Stimulated activated CD4-positive, alpha-beta T cell treated with anti-CD3 and anti-CD28 coated beads, Interleukin-1b, Interleukin-23, amount 100 ng/mL, for 48 hours (primary cell): ENCODE results near the gene MIGA2.
"Not testable (repeated sequence)": the region's sequence is repeated elsewhere in the genome, so short reads cannot be mapped to it uniquely, and the experiment has no call there.

Experiments
- DNase-seq: peaks from one replicate; pipeline ENCODE4 v3.0.0-alpha.2; 2020

The MIGA2 gene

GRCh38 chr9:129102791-129103594 is 66.6 kb downstream of the MIGA2 start:
- no peak for DNase-seq

- DNase-seq, result no peak
Measured at GRCh38 chr9:129103595-129103965, 67.2 kb downstream of the MIGA2 start.

- DNase-seq, result no peak
Measured at GRCh38 chr9:129104051-129104450, 67.6 kb downstream of the MIGA2 start.

- DNase-seq, result no peak
Measured at GRCh38 chr9:129105857-129106694, 69.7 kb downstream of the MIGA2 start.

GRCh38 chr9:129107651-129108050 is 71.2 kb downstream of the MIGA2 start:
- no peak for DNase-seq

GRCh38 chr9:129108083-129108804 is 71.8 kb downstream of the MIGA2 start:
- DNase-seq, result no peak

GRCh38 chr9:129108805-129109536 is 72.5 kb downstream of the MIGA2 start:
- DNase-seq, result no peak

GRCh38 chr9:129109537-129109903 is 73.1 kb downstream of the MIGA2 start:
- peak; percentile 37 for DNase-seq

- DNase-seq, result no peak
Measured at GRCh38 chr9:129109952-129110739, 73.7 kb downstream of the MIGA2 start.

GRCh38 chr9:129110740-129111527 is 74.5 kb downstream of the MIGA2 start, which contains the start of the genes CRAT and PTPA:
TSS of gene CRAT (minus strand) at chr9:129110793. CDS start at chr9:129110509, 284 bp downstream.
TSS of gene PTPA (plus strand) at chr9:129111415. CDS start at chr9:129111601, 186 bp downstream.
- peak; percentile 96 for DNase-seq

GRCh38 chr9:129111528-129112151 is 75.2 kb downstream of the MIGA2 start:
- DNase-seq, result peak; percentile 24

- DNase-seq, result not testable (repeated sequence)
Measured at GRCh38 chr9:129112526-129112925, 76.1 kb downstream of the MIGA2 start.

GRCh38 chr9:129113645-129114304 is 77.3 kb downstream of the MIGA2 start:
- DNase-seq, result no peak

- DNase-seq, result no peak
Measured at GRCh38 chr9:129118799-129119198, 82.4 kb downstream of the MIGA2 start.

GRCh38 chr9:129121483-129121882 is 85.1 kb downstream of the MIGA2 start:
- DNase-seq, result no peak
